Breast epithelium (tissue), 3 donors: ENCODE results near the gene MDN1.

Experiments
- POLR2A ChIP-seq: fragments of 450-650 bp; IDR thresholded peaks from one replicate; pipeline ENCODE4 v1.6.1; 2016; ENCODE audit warnings: antibody characterized with exemption, mild to moderate bottlenecking, moderate library complexity
- POLR2AphosphoS5 ChIP-seq, 3 donors: sonication (generic); formaldehyde crosslinking; IDR thresholded peaks; one replicate each; pipeline ENCODE4 v1.6.1; 2017; ENCODE audit warnings: antibody characterized with exemption in 3 of 3
- TF ChIP-seq, protein P1 (sequence below), 3 donors: fragments of 450-650 bp; IDR thresholded peaks; one replicate each; pipeline ENCODE4 v1.5.1; 2016 to 2017; ENCODE audit warnings: antibody characterized with exemption in 3 of 3, mild to moderate bottlenecking in 3 of 3, moderate library complexity in 3 of 3

DNA sequence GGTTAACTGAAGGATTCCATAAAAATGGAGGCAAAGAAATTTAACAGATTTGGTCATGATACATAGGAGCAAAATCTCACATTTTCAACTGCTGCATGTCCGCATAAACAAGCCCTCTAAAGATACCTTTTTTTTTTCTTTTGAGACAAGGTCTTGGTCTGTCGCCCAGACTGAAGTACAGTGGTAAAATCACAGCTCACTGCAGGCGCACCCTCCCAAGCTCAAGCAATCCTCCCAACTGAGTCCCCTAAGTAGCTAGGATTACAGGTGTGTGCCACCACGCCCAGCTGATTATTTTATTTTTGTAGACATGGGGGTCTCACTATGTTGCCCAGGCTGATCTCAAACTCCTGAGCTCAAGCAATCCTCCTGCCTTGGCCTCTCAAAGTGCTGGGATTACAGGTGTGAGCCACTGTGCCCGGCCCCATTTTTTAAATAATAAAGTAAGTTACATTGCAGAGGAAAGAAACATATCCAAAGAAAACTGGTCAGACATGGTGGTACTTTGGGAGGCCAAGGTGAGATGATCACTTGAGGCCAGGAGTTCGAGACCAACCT is 13.7 kb downstream of the MDN1 start:
- TF ChIP-seq, protein P1, sequence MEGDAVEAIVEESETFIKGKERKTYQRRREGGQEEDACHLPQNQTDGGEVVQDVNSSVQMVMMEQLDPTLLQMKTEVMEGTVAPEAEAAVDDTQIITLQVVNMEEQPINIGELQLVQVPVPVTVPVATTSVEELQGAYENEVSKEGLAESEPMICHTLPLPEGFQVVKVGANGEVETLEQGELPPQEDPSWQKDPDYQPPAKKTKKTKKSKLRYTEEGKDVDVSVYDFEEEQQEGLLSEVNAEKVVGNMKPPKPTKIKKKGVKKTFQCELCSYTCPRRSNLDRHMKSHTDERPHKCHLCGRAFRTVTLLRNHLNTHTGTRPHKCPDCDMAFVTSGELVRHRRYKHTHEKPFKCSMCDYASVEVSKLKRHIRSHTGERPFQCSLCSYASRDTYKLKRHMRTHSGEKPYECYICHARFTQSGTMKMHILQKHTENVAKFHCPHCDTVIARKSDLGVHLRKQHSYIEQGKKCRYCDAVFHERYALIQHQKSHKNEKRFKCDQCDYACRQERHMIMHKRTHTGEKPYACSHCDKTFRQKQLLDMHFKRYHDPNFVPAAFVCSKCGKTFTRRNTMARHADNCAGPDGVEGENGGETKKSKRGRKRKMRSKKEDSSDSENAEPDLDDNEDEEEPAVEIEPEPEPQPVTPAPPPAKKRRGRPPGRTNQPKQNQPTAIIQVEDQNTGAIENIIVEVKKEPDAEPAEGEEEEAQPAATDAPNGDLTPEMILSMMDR (IDR thresholded peaks at IDR 0.05) = no peak
- TF ChIP-seq POLR2A (no peak), POLR2AphosphoS5 (IDR thresholded peaks at IDR 0.05) (no peak)
